ENCODE results near the gene CD300C.

DNA sequence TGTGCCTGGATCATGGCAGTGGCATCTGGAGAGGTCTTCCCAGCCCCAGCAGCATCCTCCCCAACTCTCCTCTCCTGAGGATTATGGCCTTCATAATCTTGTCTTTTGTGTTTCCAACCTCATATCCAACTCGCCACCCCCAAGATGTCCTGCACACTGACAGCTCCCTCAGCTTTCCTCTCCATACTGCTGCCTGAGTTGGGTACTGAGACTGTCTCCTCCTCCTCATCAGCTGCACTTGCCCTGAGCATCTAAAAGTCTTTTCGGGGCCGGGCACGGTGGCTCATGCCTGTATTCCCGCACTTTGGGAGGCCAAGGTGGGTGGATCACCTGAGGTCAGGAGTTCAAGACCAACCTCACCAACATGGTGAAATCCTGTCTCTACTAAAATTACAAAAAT, 16.7 kb downstream of the CD300C start:
- TF ChIP-seq, protein P1, sequence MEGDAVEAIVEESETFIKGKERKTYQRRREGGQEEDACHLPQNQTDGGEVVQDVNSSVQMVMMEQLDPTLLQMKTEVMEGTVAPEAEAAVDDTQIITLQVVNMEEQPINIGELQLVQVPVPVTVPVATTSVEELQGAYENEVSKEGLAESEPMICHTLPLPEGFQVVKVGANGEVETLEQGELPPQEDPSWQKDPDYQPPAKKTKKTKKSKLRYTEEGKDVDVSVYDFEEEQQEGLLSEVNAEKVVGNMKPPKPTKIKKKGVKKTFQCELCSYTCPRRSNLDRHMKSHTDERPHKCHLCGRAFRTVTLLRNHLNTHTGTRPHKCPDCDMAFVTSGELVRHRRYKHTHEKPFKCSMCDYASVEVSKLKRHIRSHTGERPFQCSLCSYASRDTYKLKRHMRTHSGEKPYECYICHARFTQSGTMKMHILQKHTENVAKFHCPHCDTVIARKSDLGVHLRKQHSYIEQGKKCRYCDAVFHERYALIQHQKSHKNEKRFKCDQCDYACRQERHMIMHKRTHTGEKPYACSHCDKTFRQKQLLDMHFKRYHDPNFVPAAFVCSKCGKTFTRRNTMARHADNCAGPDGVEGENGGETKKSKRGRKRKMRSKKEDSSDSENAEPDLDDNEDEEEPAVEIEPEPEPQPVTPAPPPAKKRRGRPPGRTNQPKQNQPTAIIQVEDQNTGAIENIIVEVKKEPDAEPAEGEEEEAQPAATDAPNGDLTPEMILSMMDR (IDR thresholded peaks at IDR 0.05): no peak
- no peak for TF ChIP-seq POLR2A (IDR thresholded peaks at IDR 0.05)
